GM19438 (cell line): ENCODE measurements around the gene DVL2.

Source experiments
- ATAC-seq: cut with Tn5 transposase; IDR thresholded peaks from one replicate; pipeline ENCODE4 v1.9.1; 2021; ENCODE audit warnings: low read depth; ENCODE audit not compliant: unreplicated experiment

DVL2 gene

DNA sequence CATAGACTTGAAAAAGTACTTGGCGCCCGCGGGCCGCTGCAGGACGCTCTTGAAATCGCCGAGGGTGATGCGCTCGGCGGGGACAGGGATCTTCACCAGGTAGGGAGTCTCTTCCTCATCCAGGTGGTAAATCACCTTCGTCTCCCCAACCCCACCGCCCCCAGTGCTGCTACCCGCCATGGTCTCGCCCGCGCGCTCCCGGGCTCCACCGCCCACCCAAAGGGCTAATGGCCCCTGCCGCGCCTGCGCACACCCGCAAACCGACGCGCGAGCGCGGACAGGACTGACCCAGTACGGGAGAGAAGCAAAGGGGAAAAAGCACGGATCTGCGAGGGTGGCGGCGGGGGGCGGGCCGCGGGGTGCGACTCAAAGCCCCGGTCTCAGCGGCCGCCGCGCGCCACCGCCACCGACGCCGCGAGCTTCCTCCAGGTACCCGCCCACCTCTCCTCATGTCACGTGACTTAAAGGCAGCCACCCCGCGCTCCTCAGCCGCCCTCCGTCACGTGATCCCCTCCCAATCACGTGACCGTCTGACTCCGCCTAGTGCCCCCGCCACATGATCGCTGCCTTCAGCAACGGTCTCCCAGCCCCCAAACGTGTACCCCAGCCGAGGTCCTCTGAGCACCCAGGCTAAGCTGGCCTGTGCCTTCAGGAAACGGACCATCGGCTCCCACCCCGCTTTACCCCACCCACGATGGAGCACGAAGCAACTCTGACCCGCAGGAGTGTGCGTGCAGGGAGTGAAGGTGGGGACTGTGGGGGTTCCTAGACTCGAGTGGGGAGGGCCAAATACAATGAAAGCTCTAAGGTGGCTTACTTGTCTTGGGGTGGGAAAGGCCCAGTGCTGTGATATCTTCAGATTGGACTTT, at the start of gene DVL2:
Gene DVL2, minus strand, starts transcription at position 435 of the 869 bp plus-strand sequence. Its CDS starts 255 bp downstream, at position 180.
- ATAC-seq, result peak; percentile 53

DNA sequence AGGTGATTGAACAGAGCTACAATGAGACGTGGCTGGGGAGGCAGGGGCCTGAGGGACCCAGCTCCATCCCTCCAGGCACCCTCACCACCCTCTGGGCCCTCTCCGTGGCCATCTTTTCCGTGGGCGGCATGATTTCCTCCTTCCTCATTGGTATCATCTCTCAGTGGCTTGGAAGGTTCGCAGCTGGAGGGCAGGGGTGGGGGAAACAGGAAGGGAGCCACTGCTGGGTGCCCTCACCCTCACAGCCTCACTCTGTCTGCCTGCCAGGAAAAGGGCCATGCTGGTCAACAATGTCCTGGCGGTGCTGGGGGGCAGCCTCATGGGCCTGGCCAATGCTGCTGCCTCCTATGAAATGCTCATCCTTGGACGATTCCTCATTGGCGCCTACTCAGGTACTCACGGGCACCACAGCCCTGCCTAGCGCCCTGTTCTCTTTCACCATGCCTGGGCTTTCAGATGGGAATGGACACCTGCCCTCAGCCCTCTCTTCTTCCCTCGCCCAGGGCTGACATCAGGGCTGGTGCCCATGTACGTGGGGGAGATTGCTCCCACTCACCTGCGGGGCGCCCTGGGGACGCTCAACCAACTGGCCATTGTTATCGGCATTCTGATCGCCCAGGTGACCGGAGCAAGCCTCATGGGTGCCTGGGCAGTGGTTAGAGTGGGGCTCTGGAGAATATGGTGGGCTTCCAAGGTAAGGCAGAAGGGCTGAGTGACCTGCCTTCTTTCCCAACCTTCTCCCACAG, 49.3 kb upstream of the DVL2 start:
- ATAC-seq, result no peak

- no peak for ATAC-seq
Observed at GRCh38 chr17:7282752-7283321, 48.5 kb upstream of the DVL2 start.

DNA sequence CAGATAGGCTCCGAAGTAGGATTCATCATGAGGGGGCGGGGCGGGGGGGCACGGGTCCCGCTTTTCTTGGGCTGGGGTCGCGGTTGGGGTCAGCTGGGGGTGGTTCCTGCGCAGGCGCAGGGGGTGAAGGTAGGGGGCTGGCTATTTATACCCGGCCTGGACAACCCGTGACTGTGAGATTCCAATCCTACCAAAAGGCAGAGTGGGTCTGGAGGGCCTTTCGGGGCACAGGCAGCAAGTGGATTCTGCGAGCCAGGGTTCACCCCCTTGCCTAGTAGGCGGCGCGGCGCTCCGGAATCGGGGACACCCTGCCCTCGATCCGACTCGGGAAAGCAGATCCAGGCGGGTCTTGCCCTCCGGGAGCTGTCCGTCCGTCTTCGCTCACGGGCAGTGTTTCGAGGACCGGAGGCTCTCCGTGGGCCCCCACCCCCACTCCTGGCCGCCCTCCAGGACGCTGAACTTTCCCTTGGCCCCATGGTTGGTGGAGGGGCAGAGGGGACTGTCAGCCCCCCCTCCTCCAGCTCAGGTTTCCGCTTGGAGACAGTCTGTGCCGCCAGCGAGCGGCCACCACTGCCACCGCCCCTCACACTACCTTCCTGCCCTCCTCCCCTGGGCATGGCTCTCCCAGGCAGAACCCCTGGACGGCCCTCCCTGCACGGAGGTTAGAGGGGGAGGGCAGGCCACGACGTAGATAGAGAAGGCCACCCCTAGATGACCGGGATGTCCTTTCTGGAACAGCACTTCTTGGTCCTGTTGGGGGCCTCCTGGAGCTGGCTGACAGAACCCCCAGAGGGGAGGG, 47.8 kb upstream of the DVL2 start:
- ATAC-seq, result no peak

DNA sequence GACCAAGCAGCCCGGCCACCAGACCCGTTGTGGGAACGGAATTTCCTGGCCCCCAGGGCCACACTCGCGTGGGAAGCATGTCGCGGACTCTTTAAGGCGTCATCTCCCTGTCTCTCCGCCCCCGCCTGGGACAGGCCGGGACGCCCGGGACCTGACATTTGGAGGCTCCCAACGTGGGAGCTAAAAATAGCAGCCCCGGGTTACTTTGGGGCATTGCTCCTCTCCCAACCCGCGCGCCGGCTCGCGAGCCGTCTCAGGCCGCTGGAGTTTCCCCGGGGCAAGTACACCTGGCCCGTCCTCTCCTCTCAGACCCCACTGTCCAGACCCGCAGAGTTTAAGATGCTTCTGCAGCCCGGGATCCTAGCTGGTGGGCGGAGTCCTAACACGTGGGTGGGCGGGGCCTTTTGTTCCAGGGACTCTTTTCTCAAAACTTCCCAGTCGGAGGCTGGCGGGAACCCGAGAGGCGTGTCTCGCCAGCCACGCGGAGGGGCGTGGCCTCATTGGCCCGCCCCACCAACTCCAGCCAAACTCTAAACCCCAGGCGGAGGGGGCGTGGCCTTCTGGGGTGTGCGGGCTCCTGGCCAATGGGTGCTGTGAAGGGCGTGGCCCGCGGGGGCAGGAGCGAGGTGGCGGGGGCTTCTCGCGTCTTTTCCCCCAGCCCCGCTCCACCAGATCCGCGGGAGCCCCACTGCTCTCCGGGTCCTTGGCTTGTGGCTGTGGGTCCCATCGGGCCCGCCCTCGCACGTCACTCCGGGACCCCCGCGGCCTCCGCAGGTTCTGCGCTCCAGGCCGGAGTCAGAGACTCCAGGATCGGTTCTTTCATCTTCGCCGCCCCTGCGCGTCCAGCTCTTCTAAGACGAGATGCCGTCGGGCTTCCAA, 47.0 kb upstream of the DVL2 start, which contains the start of gene SLC2A4:
Gene SLC2A4, plus strand, starts transcription at position 645 of the 879 bp plus-strand sequence. Its CDS starts 217 bp downstream, at position 862.
- no peak for ATAC-seq

DNA sequence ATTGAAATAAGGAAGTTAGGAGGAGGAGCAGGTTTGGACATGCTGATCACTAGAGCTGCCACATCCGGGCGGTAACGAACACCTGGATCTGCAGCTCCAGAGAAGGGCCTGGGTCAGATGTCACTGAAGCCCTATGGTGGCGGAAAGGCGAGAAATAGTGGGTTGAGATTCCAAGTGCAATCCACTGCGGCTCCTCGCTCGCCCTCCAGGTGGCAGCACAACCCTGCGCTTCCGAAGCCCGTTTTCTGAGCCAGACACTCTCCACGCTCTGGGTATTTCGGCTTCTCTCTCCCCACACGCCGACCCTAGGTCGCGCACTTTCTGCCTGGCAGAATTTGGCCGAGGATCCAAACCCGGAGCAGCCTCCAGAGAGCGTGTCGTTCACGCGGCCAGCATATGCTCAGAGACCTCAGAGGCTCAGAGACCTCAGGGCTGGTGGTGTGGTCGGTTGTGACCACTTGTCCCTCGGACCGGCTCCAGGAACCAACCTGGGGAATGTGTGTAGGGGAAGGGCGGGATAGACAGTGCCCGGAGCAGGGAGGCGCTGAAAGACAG, 46.3 kb upstream of the DVL2 start:
- ATAC-seq, result no peak

DNA sequence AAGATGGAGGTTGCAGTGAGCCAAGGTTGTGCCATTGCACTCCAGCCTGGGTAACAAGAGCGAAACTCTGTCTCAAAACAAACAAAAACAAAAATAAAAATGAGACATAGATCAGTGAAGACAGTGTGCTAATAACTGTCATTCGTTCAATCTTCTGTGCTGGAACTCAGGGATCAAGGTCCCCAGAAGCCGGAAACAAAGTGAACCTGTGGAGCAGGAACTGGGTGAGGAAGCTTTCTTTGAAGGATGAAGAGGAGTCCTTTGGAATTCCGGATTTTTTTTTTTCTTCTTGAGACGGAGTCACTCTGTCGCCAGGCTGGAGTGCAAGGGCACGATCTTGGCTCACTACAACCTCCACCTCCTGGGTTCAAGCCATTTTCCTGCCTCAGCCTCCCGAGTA, 45.1 kb upstream of the DVL2 start:
- no peak for ATAC-seq

- ATAC-seq, result no peak
Observed at GRCh38 chr17:7266784-7267183, 32.5 kb upstream of the DVL2 start.

- ATAC-seq, result no peak
Observed at GRCh38 chr17:7263801-7264078, 29.4 kb upstream of the DVL2 start.

- no peak for ATAC-seq
Observed at GRCh38 chr17:7262935-7263800, 28.9 kb upstream of the DVL2 start.

- ATAC-seq, result no peak
Observed at GRCh38 chr17:7262192-7262934, 28.0 kb upstream of the DVL2 start, which contains the start of gene CLDN7. TSS of gene CLDN7 (minus strand) at chr17:7262478. CDS start at chr17:7262043, 435 bp downstream.

GRCh38 chr17:7261379-7262191, 27.3 kb upstream of the DVL2 start:
- ATAC-seq, result no peak

DNA sequence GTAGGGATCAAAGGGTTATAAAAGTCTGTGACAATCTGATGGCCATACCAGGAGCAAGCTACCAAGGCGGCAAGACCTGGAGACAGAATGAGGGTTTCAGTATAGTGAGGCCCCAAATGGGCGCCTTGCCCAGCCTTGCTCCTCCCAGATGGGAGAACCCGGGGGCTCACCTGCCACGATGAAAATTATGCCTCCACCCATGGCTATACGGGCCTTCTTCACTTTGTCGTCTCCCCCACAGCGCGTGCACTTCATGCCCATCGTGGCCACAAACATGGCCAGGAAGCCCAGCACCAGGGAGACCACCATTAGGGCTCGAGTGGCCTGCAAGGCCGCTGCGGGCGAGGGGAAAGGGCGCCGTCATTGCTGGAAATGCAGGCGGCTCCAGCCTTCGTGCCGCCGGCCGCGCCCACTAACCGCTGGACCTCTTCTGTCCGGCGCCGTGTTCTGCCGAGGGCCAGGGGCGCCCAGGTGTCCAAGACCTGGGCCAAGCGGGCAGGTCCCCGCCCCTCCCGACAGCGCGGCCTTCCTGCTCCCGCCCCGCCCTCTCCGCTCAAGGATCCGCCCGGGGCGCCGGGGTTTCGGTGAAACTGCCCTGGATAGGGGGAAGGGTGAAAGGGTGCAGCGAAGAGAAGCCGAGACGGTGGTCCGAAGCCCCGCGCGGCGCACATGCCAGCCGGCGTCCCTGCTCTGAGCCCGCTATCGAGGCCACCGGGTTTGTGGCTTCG, 26.5 kb upstream of the DVL2 start:
- ATAC-seq, result no peak

DNA sequence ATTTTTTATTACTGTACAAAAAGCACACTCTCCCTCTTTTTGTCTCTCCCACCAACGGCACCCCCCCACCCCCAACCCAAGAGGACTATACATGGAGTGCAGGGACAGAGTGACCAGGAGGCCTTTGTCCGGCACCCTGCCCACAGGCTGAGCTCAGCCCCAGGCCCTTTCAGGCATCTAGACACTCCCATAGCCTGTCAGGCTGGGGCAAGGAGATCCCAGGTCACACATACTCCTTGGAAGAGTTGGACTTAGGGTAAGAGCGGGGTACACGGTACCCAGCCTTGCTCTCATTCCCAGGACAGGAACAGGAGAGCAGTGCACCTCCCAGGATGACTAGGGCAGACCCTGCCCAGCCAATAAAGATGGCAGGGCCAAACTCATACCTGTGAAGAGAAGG, 25.8 kb upstream of the DVL2 start:
- no peak for ATAC-seq

GRCh38 chr17:7259555-7259889, 25.2 kb upstream of the DVL2 start:
- ATAC-seq, result no peak
